ENCODE data around the gene SCT. TPM values are rescaled to one million over a fixed set of nuclear protein-coding genes. Genes with fewer than 3 reads are reported as not detected.
"Not testable (repeated sequence)": the region's sequence is repeated elsewhere in the genome, so short reads cannot be mapped to it uniquely, and the experiment has no call there.

SCT gene
- total RNA-seq, 6 donors from 2014 or later, result 0.72 TPM; not detected in 5

DNA sequence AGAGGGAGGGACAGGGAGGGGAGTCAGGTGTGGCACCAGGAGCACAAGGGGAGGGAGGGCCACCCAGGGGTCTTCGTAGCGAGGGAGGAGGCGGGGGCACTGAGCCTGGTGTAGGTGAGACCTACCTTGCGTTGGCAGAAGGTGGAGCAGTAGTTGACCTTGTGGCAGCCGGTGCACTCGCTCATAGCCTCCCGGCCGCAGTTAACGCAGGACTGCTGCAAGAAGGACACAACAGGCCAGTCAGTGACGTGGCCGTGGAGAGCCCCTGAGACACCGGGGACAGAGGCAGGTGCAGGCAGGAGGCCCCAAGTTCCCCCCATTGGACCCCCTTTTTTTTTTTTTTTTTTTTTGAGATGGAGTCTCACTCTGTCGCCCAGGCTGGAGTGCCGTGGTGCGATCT is 26.9 kb upstream of the SCT start:
- Histone ChIP-seq H3K27me3 (no peaks in the 10 kb centered on the region), H3K27ac (no peak overlapping the region), H3K4me1 (peaks cover 0 to 5% (median 0%) of the 10 kb centered on the region in 4 donors), H3K4me3 (no peak overlapping the region), H3K36me3 (peaks cover 0 to 32% (median 14%) of the 10 kb centered on the region in 4 donors), H3K9me3 (no peaks in the 10 kb centered on the region)
- TF ChIP-seq EP300 (IDR thresholded peaks at IDR 0.05), result no peak
- TF ChIP-seq POLR2AphosphoS5 (IDR thresholded peaks at IDR 0.05), result no peak
- TF ChIP-seq, protein P1, sequence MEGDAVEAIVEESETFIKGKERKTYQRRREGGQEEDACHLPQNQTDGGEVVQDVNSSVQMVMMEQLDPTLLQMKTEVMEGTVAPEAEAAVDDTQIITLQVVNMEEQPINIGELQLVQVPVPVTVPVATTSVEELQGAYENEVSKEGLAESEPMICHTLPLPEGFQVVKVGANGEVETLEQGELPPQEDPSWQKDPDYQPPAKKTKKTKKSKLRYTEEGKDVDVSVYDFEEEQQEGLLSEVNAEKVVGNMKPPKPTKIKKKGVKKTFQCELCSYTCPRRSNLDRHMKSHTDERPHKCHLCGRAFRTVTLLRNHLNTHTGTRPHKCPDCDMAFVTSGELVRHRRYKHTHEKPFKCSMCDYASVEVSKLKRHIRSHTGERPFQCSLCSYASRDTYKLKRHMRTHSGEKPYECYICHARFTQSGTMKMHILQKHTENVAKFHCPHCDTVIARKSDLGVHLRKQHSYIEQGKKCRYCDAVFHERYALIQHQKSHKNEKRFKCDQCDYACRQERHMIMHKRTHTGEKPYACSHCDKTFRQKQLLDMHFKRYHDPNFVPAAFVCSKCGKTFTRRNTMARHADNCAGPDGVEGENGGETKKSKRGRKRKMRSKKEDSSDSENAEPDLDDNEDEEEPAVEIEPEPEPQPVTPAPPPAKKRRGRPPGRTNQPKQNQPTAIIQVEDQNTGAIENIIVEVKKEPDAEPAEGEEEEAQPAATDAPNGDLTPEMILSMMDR (IDR thresholded peaks at IDR 0.05), result no peak
- TF ChIP-seq POLR2A (IDR thresholded peaks at IDR 0.05), result no peak
- peak; percentile 13 to 24 for ATAC-seq (ENCODE audit: low FRiP score in 2 of 2)
- 93 to 95% methylated on average over 12 to 15 of the region's 15 CpGs for WGBS, 2 donors
- no peak for DNase-seq

DNA sequence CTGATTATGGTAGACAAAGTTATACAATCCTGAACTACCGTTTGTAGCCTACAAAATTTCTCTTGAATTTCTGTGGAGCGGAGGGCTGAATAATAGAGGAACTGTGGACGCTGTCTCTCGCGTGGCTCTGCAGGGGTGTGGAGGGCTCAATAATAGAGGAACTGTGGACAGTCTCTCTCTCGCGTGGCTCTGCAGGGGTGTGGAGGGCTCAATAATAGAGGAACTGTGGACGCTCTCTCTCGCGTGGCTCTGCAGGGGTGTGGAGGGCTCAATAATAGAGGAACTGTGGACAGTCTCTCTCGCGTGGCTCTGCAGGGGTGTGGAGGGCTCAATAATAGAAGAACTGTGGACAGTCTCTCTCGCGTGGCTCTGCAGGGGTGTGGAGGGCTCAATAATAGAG is 26.2 kb upstream of the SCT start:
- 68 to 86% methylated on average over 14 of the region's 14 CpGs for WGBS, 2 donors
- H3K4me1 ChIP-seq; H3K4me3 ChIP-seq; H3K27ac ChIP-seq; DNase-seq; H3K9me3 ChIP-seq; H3K27me3 ChIP-seq; ATAC-seq (ENCODE audit: low FRiP score in 2 of 2): not testable (repeated sequence)
- H3K36me3 ChIP-seq, result peaks cover 0 to 25% (median 10%) of the 10 kb centered on the region in 4 donors

DNA sequence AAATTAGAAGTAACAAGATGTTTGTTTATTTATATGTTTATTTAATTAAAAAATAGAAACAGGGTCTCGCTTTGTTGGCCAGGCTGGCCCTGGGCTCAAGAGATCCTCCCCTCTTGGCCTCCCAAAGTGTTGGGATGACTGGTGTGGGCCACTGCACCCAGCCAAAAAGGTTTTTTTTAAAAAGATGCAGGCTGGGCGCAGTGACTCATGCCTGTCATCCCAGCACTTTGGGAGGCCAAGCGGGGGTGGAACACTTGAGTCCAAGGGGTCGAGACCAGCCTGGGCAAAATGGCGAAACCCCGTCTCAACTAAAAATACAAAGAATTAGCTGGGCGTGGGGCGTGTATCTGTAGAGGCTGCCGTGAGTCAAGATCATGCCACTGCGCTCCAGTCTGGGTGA is 23.5 kb upstream of the SCT start:
- Histone ChIP-seq H3K4me3 (no peak overlapping the region), H3K27me3 (no peaks in the 10 kb centered on the region), H3K36me3 (peaks cover 0 to 22% (median 7%) of the 10 kb centered on the region in 4 donors), H3K4me1 (peaks cover 0 to 5% (median 0%) of the 10 kb centered on the region in 4 donors), H3K27ac (no peak overlapping the region), H3K9me3 (no peaks in the 10 kb centered on the region)
- no peak for ATAC-seq (ENCODE audit: low FRiP score in 2 of 2)
- TF ChIP-seq POLR2AphosphoS5 (IDR thresholded peaks at IDR 0.05) (no peak), EP300 (IDR thresholded peaks at IDR 0.05) (no peak), POLR2A (IDR thresholded peaks at IDR 0.05) (no peak)
- TF ChIP-seq, protein P1 (IDR thresholded peaks at IDR 0.05), result no peak
- 96 to 98% methylated on average over 10 of the region's 10 CpGs for WGBS, 2 donors
- no peak for DNase-seq

DNA sequence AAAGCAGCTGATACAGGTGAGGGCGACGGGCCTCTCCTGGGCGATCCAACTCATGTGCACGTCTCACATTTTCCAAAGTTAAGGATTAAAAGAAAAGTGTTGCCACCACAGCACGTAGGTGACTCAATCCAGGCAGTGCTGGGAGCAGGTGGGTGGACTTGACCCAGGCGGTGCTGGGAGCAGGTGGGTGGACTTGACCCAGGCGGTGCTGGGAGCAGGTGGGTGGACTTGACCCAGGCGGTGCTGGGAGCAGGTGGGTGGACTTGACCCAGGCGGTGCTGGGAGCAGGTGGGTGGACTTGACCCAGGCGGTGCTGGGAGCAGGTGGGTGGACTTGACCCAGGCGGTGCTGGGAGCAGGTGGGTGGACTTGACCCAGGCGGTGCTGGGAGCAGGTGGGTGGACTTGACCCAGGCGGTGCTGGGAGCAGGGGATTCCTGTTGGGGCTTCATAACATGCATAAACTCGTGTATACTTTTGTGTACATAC is 20.7 kb upstream of the SCT start:
- H3K27me3 ChIP-seq; DNase-seq; H3K4me3 ChIP-seq; H3K9me3 ChIP-seq; H3K27ac ChIP-seq; ATAC-seq (ENCODE audit: low FRiP score in 2 of 2); H3K4me1 ChIP-seq: not testable (repeated sequence)
- peaks cover 6 to 27% (median 20%) of the 10 kb centered on the region in 4 donors for H3K36me3 ChIP-seq
- 89 to 92% methylated on average over 9 to 10 of the region's 14 CpGs for WGBS, 2 donors

DNA sequence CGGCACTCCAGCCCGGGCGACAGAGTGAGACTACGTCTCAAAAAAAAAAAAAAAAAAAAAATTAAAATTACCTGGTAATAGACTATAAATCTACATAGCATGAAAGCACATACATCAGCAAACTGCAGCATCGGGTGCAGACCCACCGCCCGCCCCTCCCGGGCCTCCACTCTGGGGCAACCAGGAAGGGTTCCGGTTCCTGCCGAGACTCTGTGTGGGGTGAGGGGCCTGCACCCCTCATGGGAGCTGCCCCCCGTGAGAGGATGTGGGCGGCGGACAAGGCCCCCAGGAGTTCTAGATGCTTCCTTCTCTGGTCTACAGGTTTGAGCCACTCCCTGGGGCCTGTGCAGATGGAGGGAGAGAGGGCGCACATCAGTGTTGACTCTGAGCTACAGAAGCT is 19.2 kb upstream of the SCT start:
- no peaks in the 10 kb centered on the region for H3K4me1 ChIP-seq
- H3K4me3 ChIP-seq, result no peak overlapping the region
- H3K9me3 ChIP-seq, result no peaks in the 10 kb centered on the region
- no peak for ATAC-seq (ENCODE audit: low FRiP score in 2 of 2)
- DNase-seq, result no peak
- H3K27ac ChIP-seq, result no peak overlapping the region
- peaks cover 6 to 34% (median 20%) of the 10 kb centered on the region in 4 donors for H3K36me3 ChIP-seq
- no peaks in the 10 kb centered on the region for H3K27me3 ChIP-seq
- TF ChIP-seq POLR2A (IDR thresholded peaks at IDR 0.05) (no peak), POLR2AphosphoS5 (IDR thresholded peaks at IDR 0.05) (no peak), EP300 (IDR thresholded peaks at IDR 0.05) (no peak)
- TF ChIP-seq, protein P1 (IDR thresholded peaks at IDR 0.05), result no peak
- 80 to 91% methylated on average over 13 to 14 of the region's 14 CpGs for WGBS, 2 donors

DNA sequence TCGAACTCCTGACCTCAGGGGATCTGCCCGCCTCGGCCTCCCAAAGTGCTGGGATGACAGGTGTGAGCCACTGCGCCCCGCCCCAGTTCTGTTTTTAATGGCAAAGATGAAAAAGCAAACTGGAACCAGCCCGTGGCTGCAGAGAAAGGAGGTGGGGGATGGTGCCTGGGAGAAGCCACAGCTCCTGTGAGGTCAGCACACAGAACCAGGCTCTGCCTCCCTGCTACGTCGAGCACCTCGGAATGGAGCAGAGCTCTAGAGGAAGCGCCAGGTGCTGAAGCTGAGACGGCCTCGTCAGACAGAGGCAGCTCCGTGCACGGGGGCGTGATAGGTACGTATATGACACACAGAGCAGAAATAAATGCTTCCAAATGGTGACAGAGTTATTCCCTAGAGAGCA is 18.6 kb upstream of the SCT start:
- H3K4me3 ChIP-seq, result no peak overlapping the region
- DNase-seq, result no peak
- WGBS, 2 donors, result 84 to 89% methylated on average over 16 of the region's 16 CpGs
- H3K27me3 ChIP-seq, result peaks cover 0 to 2% (median 0%) of the 10 kb centered on the region in 4 donors
- ATAC-seq (ENCODE audit: low FRiP score in 2 of 2), result no peak
- TF ChIP-seq, protein P1 (IDR thresholded peaks at IDR 0.05), result no peak
- TF ChIP-seq EP300 (IDR thresholded peaks at IDR 0.05) (no peak), POLR2AphosphoS5 (IDR thresholded peaks at IDR 0.05) (no peak), POLR2A (IDR thresholded peaks at IDR 0.05) (no peak)
- no peaks in the 10 kb centered on the region for H3K9me3 ChIP-seq
- H3K27ac ChIP-seq, result no peak overlapping the region
- H3K4me1 ChIP-seq, result peaks cover 0 to 3% (median under 1%) of the 10 kb centered on the region in 4 donors
- peaks cover 6 to 28% (median 16%) of the 10 kb centered on the region in 4 donors for H3K36me3 ChIP-seq

All from upper lobe of left lung (tissue), 6 donors.